Measurements from ENCODE around the gene CHGA. TPM values are rescaled to one million over a fixed set of nuclear protein-coding genes. Genes with fewer than 3 reads are reported as not detected.

CHGA gene
- total and polyA plus RNA-seq, 2 of the 8 experiments (the other 6 are each of a cell fraction or from before 2014, with no cell fraction given), result 17.5 to 28.2 TPM

GRCh38 chr14:92907316-92907911 lies 15.5 kb upstream of the CHGA start (continued):
- TF ChIP-seq RAD21 (IDR thresholded peaks at IDR 0.05 in 1 of 2, conservative IDR thresholded peaks at IDR 0.05 in 1 of 2; ENCODE audit: low read depth in 2 of 2, low read length in 2 of 2) (no peak), SUZ12 (IDR thresholded peaks at IDR 0.05; ENCODE audit: low read length) (no peak), MAX (IDR thresholded peaks at IDR 0.05) (no peak), CHD7 (IDR thresholded peaks at IDR 0.05; ENCODE audit: insufficient replicate concordance, low read length) (no peak), POLR2A (IDR thresholded peaks at IDR 0.05; ENCODE audit: control extremely low read depth in 1 of 2, low read depth in 2 of 2, low read length in 2 of 2) (no peak), KDM1A (IDR thresholded peaks at IDR 0.05; ENCODE audit: borderline replicate concordance, low read length) (no peak), TCF12 (IDR thresholded peaks at IDR 0.05; ENCODE audit: low read depth, low read length) (no peak), CEBPB (IDR thresholded peaks at IDR 0.05; ENCODE audit: low read depth, low read length) (no peak)

Data from H1 (cell line).